SU-DHL-6 (cell line): ENCODE measurements around the gene LRRC75B.
A peak's percentile ranks its signal among the peaks of the same experiment; 100 is the strongest.

Experiments used
- H2AFZ ChIP-seq: fragments of 200-600 bp; sonication (generic); 2 replicates; pipeline ENCODE4 v1.6.1; 2014; ENCODE audit warnings: low read depth, mild to moderate bottlenecking, moderate library complexity, mixed read lengths, antibody characterized with exemption, low read length; ENCODE audit not compliant: severe bottlenecking
- H3F3A ChIP-seq: fragments of 200-600 bp; shearing (Covaris generic); 2 replicates; pipeline ENCODE4 v1.6.0; 2016; ENCODE audit warnings: antibody characterized with exemption, mild to moderate bottlenecking; ENCODE audit not compliant: insufficient read depth
- H3K27ac ChIP-seq: fragments of 200-600 bp; sonication (generic); 2 replicates; pipeline ENCODE4 v1.5.1; 2016; ENCODE audit warnings: low read depth, mild to moderate bottlenecking, low read length, moderate library complexity, mixed read lengths
- H3K27me3 ChIP-seq: fragments of 200-600 bp; sonication (generic), shearing (Covaris generic); 2 replicates; pipeline ENCODE4 v1.6.0; 2014; ENCODE audit warnings: mild to moderate bottlenecking, low read length
- H3K36me3 ChIP-seq: fragments of 200-600 bp; sonication (generic); 2 replicates; pipeline ENCODE4 v1.6.1; 2014; ENCODE audit warnings: mild to moderate bottlenecking, low read length, mixed read lengths
- H3K4me2 ChIP-seq: fragments of 300-600, 200-600 bp; shearing (Covaris generic), sonication (generic); 2 replicates; pipeline ENCODE4 v1.6.0; 2014; ENCODE audit warnings: low read length, low read depth, mild to moderate bottlenecking; ENCODE audit not compliant: poor library complexity, severe bottlenecking
- H3K4me3 ChIP-seq: fragments of 200-600 bp; sonication (generic); 2 replicates; pipeline ENCODE4 v1.5.1; 2014; ENCODE audit warnings: antibody characterized with exemption, low read length, mild to moderate bottlenecking, mixed read lengths; ENCODE audit not compliant: insufficient read depth, poor library complexity, severe bottlenecking
- H3K79me2 ChIP-seq: fragments of 200-600 bp; sonication (generic); 2 replicates; pipeline ENCODE4 v1.6.1; 2014; ENCODE audit warnings: mild to moderate bottlenecking, low read length, moderate library complexity; ENCODE audit not compliant: insufficient read depth
- H3K9ac ChIP-seq: fragments of 200-600 bp; sonication (generic); 2 replicates; pipeline ENCODE4 v1.7.0; 2014; ENCODE audit warnings: mild to moderate bottlenecking, low read length
- H3K9me2 ChIP-seq: fragments of 200-600 bp; sonication (generic); replicated peaks from 2 replicates; pipeline ENCODE4 v1.6.1; 2014; ENCODE audit warnings: low read length; ENCODE audit not compliant: insufficient read depth
- H3K9me3 ChIP-seq: fragments of 200-600 bp; sonication (generic); 2 replicates; pipeline ENCODE4 v1.6.1; 2014; ENCODE audit warnings: low read length, mixed read lengths; ENCODE audit not compliant: insufficient read depth
- H4K20me1 ChIP-seq: fragments of 200-600 bp; sonication (generic); 2 replicates; pipeline ENCODE4 v1.6.1; 2014; ENCODE audit warnings: low read depth, mild to moderate bottlenecking, antibody characterized with exemption, low read length, moderate library complexity, mixed read lengths
- EZH2phosphoT487 ChIP-seq: fragments of 200-600 bp; sonication (generic), shearing (Covaris generic); conservative IDR thresholded peaks from 2 replicates; pipeline ENCODE4 v1.6.1; 2018; ENCODE audit warnings: mild to moderate bottlenecking, antibody characterized with exemption, low read length, moderate library complexity, mixed read lengths
- TF ChIP-seq, protein P1 (sequence below): fragments of 200-600 bp; sonication (generic); IDR thresholded peaks from one replicate; pipeline ENCODE4 v1.5.1; 2017; ENCODE audit warnings: antibody characterized with exemption, mild to moderate bottlenecking, low read length, moderate library complexity; ENCODE audit not compliant: insufficient read depth, poor library complexity, severe bottlenecking

Gene LRRC75B

DNA sequence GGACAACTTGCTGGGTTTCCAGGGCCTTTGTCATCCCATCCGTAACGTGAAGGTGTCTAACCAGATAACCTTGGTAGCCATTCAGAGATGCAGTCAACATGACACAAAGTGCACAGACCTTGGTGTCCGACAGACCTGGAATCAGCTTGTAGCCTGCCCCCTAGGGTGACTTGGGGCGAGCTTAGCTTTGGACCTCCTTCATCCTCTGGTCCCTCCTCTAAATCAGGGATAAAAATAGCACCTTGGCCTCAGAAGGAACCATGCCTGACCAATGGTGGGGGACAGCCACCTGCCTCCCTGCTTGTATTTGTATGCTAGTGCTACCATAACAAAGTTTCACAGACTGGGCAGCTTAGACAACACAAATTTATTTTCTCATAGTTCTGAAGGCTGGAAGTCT, 33.4 kb downstream of the LRRC75B start:
- no peak overlapping the region for H2AFZ ChIP-seq
- H3K9me2 ChIP-seq = no peaks in the 10 kb centered on the region
- H3K4me2 ChIP-seq = no peak overlapping the region
- H4K20me1 ChIP-seq = peaks cover 11% of the 10 kb centered on the region; the same call in 1 of the 2 replicates
- no peaks in the 10 kb centered on the region for H3F3A ChIP-seq
- no peak overlapping the region for H3K9ac ChIP-seq
- TF ChIP-seq, protein P1, sequence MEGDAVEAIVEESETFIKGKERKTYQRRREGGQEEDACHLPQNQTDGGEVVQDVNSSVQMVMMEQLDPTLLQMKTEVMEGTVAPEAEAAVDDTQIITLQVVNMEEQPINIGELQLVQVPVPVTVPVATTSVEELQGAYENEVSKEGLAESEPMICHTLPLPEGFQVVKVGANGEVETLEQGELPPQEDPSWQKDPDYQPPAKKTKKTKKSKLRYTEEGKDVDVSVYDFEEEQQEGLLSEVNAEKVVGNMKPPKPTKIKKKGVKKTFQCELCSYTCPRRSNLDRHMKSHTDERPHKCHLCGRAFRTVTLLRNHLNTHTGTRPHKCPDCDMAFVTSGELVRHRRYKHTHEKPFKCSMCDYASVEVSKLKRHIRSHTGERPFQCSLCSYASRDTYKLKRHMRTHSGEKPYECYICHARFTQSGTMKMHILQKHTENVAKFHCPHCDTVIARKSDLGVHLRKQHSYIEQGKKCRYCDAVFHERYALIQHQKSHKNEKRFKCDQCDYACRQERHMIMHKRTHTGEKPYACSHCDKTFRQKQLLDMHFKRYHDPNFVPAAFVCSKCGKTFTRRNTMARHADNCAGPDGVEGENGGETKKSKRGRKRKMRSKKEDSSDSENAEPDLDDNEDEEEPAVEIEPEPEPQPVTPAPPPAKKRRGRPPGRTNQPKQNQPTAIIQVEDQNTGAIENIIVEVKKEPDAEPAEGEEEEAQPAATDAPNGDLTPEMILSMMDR = no peak
- TF ChIP-seq EZH2phosphoT487 = no peak
- no peak overlapping the region for H3K4me3 ChIP-seq
- no peak overlapping the region for H3K27ac ChIP-seq
- no peaks in the 10 kb centered on the region for H3K27me3 ChIP-seq
- H3K9me3 ChIP-seq = no peaks in the 10 kb centered on the region
- H3K79me2 ChIP-seq = peaks cover 88% of the 10 kb centered on the region
- peaks cover 23% of the 10 kb centered on the region for H3K36me3 ChIP-seq

DNA sequence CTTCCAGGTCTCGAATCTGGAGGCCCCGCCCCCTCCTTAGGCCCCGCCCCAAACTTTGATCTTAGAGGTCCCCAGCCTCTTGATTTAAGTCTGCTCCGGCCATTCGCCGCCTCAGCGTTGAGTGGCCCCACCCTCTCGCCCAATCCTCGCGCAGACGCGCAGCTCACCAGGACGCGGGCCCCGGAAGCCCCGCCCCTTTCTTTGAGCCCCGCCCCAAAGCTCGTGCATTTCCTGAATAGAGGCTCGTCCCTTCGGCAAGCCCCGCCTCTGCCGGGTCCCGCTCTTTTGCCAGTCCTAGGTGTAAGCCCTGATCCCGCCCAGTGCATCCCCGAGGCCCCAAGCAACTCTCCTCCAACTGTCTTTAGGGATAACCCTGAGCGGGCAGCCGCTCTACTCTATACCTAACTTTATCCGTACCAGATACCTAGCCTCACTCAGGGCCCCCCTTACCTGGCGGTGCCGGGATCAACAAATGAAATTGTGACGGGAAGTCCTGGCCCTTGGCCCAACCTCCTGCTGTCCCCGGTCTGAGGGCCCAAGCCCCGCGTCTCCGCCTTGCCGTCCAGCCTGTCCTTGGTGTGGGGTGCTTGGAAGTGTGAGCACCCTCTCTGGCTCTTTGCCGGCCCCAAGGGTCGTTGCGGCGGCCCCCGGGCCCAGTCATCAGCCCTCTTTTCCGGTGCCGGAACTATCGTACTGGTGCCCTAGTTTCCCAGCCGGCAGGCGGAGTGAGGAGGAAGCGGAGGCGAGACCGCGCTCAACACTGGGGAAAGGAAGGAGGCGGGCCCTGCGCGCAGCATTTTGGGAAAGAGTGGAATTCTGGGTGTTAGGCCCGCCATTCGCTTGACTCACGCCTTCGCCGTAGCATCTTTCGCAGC, 37.5 kb downstream of the LRRC75B start, which contains the start of gene SNRPD3:
Gene SNRPD3, plus strand, starts transcription at position 835 of the 875 bp plus-strand sequence. CDS start 1,676 bp downstream, outside the sequence.
- H4K20me1 ChIP-seq = peaks cover 5% of the 10 kb centered on the region; the same call in 1 of the 2 replicates
- H3K36me3 ChIP-seq = peaks cover 17% of the 10 kb centered on the region
- peaks cover 87% of the 10 kb centered on the region for H3K79me2 ChIP-seq
- peak within 1 kb of the TSS; percentile 99 for H3K9ac ChIP-seq
- H3K9me3 ChIP-seq = no peaks in the 10 kb centered on the region
- peak within 1 kb of the TSS; percentile 100 for H3K4me2 ChIP-seq
- peak within 1 kb of the TSS; percentile 97 for H3K4me3 ChIP-seq
- no peaks in the 10 kb centered on the region for H3K27me3 ChIP-seq
- H2AFZ ChIP-seq = peak within 1 kb of the TSS; percentile 96
- H3K27ac ChIP-seq = peak within 1 kb of the TSS; percentile 89
- TF ChIP-seq, protein P1 = no peak
- TF ChIP-seq EZH2phosphoT487 = no peak
- no peaks in the 10 kb centered on the region for H3K9me2 ChIP-seq
- no peaks in the 10 kb centered on the region for H3F3A ChIP-seq

DNA sequence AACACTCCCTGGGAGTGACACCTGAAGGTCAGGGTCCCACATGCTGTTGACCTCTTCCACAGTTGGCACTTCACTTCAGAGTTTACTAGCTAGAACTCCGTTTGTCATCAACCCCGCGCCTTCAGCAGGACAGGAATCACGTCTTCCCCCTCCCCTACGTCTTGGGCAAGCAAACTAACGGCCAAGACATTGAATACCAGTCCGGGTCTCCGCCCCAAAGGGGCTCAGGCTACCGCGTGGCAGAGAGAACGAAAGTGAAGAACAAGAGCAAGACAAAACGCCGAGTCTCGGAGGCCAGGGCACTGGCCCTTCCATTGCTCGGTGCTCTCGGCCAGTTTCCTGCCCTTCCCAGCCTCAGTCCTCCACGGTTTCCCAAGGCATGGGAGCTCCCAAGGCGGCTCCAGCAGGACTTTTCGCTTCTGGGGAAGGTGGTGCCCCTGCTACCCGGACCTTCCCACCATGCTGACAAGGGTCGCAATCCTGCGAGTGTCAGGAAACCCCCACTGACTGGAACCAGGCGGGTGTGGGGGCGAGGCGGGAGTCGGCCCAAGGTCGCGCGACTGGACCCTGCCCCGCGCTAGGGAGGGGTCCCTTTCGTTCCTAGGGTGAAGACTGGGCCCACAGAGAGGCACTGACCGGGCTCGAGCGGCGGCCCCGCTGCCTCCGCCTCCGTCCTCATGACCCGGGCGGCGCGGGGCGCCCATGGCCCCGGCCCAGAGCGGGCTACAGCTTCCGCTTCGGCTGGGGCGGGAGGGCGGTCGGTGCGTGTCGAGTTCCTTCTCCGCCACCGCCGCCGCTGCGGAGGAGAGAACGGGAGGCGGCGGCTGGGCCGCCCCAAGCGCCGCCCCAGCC, 38.3 kb downstream of the LRRC75B start, which contains the start of gene GUCD1:
Gene GUCD1, minus strand, starts transcription at position 826 of the 852 bp plus-strand sequence. Its CDS starts 147 bp downstream, at position 679.
- no peaks in the 10 kb centered on the region for H3F3A ChIP-seq
- H3K27me3 ChIP-seq = no peaks in the 10 kb centered on the region
- H3K27ac ChIP-seq = peak within 1 kb of the TSS; percentile 89
- H3K36me3 ChIP-seq = peaks cover 17% of the 10 kb centered on the region
- H3K4me3 ChIP-seq = peak within 1 kb of the TSS; percentile 97
- peaks cover 5% of the 10 kb centered on the region; the same call in 1 of the 2 replicates for H4K20me1 ChIP-seq
- TF ChIP-seq, protein P1 = no peak
- TF ChIP-seq EZH2phosphoT487 = no peak
- H3K9ac ChIP-seq = peak within 1 kb of the TSS; percentile 99
- peaks cover 88% of the 10 kb centered on the region for H3K79me2 ChIP-seq
- no peaks in the 10 kb centered on the region for H3K9me2 ChIP-seq
- peak within 1 kb of the TSS; percentile 96 for H2AFZ ChIP-seq
- peak within 1 kb of the TSS; percentile 100 for H3K4me2 ChIP-seq
- no peaks in the 10 kb centered on the region for H3K9me3 ChIP-seq
